ENCODE data around the gene EDDM3A.

The EDDM3A gene

DNA sequence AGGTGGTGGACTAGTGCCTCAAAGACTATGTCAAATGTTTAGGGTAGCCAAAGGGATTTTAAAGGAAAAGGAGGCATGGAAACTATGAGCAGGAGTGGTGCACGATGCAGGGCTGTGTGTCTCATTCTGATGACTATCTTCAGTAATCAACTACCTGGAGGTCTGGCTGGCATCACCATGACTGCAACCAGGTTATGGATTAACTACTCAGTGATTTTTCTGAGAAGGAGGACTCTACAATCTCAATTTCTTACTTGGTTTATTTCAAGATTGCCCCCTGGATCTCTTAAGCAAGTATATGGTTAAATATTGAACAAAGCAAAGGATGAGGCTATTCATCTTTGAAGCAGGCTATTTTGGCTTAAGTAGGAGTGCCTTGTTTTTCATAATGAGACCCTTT lies 19.2 kb upstream of the EDDM3A start:
- no peak overlapping the region for H3K4me3 ChIP-seq (ENCODE audit: severe bottlenecking)
- no peak for ATAC-seq (ENCODE audit: low read depth)
- H3K4me1 ChIP-seq (ENCODE audit: insufficient read depth, poor library complexity, severe bottlenecking): no peaks in the 10 kb centered on the region
- no peaks in the 10 kb centered on the region for H3K36me3 ChIP-seq (ENCODE audit: low read depth)
- H3K27ac ChIP-seq (ENCODE audit: poor library complexity, severe bottlenecking): no peak overlapping the region
- DNase-seq (ENCODE audit: low spot score): no peak
- no peaks in the 10 kb centered on the region for H3K9me3 ChIP-seq (ENCODE audit: severe bottlenecking)
- TF ChIP-seq, protein P1, sequence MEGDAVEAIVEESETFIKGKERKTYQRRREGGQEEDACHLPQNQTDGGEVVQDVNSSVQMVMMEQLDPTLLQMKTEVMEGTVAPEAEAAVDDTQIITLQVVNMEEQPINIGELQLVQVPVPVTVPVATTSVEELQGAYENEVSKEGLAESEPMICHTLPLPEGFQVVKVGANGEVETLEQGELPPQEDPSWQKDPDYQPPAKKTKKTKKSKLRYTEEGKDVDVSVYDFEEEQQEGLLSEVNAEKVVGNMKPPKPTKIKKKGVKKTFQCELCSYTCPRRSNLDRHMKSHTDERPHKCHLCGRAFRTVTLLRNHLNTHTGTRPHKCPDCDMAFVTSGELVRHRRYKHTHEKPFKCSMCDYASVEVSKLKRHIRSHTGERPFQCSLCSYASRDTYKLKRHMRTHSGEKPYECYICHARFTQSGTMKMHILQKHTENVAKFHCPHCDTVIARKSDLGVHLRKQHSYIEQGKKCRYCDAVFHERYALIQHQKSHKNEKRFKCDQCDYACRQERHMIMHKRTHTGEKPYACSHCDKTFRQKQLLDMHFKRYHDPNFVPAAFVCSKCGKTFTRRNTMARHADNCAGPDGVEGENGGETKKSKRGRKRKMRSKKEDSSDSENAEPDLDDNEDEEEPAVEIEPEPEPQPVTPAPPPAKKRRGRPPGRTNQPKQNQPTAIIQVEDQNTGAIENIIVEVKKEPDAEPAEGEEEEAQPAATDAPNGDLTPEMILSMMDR (IDR thresholded peaks at IDR 0.05; ENCODE audit: poor library complexity, severe bottlenecking): no peak
- H3K27me3 ChIP-seq (ENCODE audit: insufficient read depth, poor library complexity, severe bottlenecking): peaks cover 62% of the 10 kb centered on the region

DNA sequence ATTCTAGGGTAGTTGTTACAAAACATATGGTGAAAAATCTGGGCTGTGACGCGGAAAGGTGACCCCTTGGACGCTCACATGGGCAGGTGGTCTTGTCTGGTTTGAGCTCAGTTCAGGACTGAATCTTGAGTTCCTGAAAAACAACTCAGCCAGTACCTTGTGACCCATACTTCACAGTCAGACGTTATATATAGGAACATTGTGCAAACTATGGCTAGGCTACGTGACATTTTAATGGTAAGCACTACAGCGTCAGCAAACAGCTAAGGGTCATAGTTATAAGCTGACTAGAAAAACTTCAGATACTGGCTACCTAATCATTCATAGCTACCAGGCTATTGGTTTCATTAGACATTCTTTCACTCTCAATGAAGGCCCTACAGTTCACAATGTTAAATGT lies 14.8 kb upstream of the EDDM3A start:
- TF ChIP-seq, protein P1 (IDR thresholded peaks at IDR 0.05; ENCODE audit: poor library complexity, severe bottlenecking): no peak
- H3K27ac ChIP-seq (ENCODE audit: poor library complexity, severe bottlenecking): no peak overlapping the region
- H3K36me3 ChIP-seq (ENCODE audit: low read depth): no peaks in the 10 kb centered on the region
- H3K4me3 ChIP-seq (ENCODE audit: severe bottlenecking): no peak overlapping the region
- H3K27me3 ChIP-seq (ENCODE audit: insufficient read depth, poor library complexity, severe bottlenecking): peaks cover 35% of the 10 kb centered on the region
- DNase-seq (ENCODE audit: low spot score): no peak
- no peaks in the 10 kb centered on the region for H3K4me1 ChIP-seq (ENCODE audit: insufficient read depth, poor library complexity, severe bottlenecking)
- ATAC-seq (ENCODE audit: low read depth): no peak
- H3K9me3 ChIP-seq (ENCODE audit: severe bottlenecking): no peaks in the 10 kb centered on the region

DNA sequence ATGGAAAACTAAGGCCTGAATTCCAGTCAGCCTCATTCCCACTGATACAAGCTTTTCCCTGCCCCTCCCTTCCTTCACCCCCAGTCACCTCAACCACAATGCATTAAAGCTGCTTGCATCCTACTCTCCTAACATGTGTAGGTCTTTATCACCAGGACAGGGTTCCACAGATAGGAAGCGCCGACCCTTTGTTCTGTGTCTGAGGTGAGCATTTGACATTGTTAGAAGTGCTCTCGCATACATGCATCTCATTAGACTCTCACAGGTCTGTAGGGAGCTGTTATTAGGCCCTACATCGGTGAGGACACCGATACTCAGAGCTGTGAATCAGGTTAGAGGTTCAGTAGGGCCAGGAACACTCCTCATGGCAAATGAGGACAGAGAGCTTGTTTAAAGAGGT lies 13.2 kb upstream of the EDDM3A start:
- H3K27ac ChIP-seq (ENCODE audit: poor library complexity, severe bottlenecking): no peak overlapping the region

DNA sequence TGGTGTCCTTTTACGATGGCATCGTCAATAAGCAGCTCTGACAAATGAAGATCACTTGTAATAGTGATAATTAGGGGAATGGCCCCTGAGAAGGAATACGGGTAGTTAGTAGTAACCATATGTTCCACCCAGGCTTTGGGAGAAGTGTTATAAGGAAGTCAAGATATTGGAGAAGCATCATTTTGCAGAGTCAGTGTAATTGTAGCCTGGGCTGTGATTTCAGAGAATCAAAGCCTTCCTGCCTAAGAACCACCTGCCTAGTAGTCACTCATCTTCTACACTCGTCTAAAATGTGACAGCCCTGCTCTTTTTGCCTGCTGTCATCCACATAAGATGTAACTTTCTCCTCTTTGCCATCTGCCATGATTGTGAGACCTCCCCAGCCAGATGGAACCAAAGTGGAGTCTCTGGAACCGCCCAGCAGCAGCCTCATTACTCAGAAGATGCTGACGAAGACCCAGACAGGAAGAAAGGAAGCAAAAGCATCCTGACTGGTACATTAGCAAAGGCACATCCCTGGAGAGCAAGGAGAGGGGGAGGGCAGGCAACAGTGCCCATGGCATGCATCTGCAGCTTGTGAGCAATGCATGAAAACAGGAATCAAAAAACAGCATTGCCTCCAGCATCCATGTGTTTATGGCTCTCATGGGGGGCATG lies 12.6 kb upstream of the EDDM3A start:
- H3K27ac ChIP-seq (ENCODE audit: poor library complexity, severe bottlenecking): no peak overlapping the region
- DNase-seq (ENCODE audit: low spot score): no peak
- no peaks in the 10 kb centered on the region for H3K9me3 ChIP-seq (ENCODE audit: severe bottlenecking)
- no peaks in the 10 kb centered on the region for H3K4me1 ChIP-seq (ENCODE audit: insufficient read depth, poor library complexity, severe bottlenecking)
- ATAC-seq (ENCODE audit: low read depth): no peak
- no peaks in the 10 kb centered on the region for H3K36me3 ChIP-seq (ENCODE audit: low read depth)
- peaks cover 18% of the 10 kb centered on the region for H3K27me3 ChIP-seq (ENCODE audit: insufficient read depth, poor library complexity, severe bottlenecking)
- TF ChIP-seq, protein P1 (IDR thresholded peaks at IDR 0.05; ENCODE audit: poor library complexity, severe bottlenecking): no peak
- H3K4me3 ChIP-seq (ENCODE audit: severe bottlenecking): no peak overlapping the region

More for the DNA sequence above, 13.2 kb upstream of the EDDM3A start:
- DNase-seq (ENCODE audit: low spot score): no peak
- Histone ChIP-seq H3K36me3 (ENCODE audit: low read depth) (no peaks in the 10 kb centered on the region), H3K4me1 (ENCODE audit: insufficient read depth, poor library complexity, severe bottlenecking) (no peaks in the 10 kb centered on the region), H3K9me3 (ENCODE audit: severe bottlenecking) (no peaks in the 10 kb centered on the region), H3K4me3 (ENCODE audit: severe bottlenecking) (no peak overlapping the region), H3K27me3 (ENCODE audit: insufficient read depth, poor library complexity, severe bottlenecking) (peaks cover 24% of the 10 kb centered on the region)
- TF ChIP-seq, protein P1 (IDR thresholded peaks at IDR 0.05; ENCODE audit: poor library complexity, severe bottlenecking): no peak
- ATAC-seq (ENCODE audit: low read depth): no peak

DNA sequence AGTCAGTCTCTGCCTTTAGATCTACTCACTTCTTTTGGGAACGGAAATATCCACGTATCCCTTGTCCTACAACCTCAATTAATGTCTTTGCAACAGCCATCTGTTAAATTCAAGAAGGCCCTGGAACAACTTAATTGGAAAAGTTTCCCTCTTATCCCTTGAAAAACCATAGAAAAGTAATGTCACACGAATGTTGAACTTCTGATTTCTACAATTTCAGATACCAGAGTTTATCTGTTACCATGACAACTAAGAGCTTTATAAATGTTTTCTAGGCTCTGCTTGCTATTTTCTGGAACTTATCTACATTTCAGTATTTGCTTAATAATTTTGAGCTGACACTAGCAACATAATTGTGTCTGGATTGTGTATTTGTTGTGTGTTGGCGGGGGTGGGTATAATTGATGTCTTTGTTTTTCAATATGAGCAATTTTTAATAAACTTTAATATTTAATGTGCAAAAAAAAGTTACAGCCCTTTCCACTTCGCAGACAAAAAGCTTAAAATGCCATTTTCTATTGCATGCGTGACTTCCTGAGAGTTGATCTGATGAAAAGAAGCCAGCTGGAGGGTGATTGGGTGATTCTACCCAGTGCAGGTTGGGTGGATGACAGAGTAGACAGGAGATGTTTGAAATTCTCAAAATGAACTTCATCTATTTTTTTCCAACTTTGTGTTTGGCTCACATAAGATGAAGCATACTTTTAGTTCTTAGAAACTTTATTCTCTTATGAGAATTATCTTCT lies 11.8 kb upstream of the EDDM3A start:
- ATAC-seq (ENCODE audit: low read depth) (no peak), DNase-seq (ENCODE audit: low spot score) (no peak)
- no peaks in the 10 kb centered on the region for H3K36me3 ChIP-seq (ENCODE audit: low read depth)
- H3K4me1 ChIP-seq (ENCODE audit: insufficient read depth, poor library complexity, severe bottlenecking): no peaks in the 10 kb centered on the region
- TF ChIP-seq, protein P1 (IDR thresholded peaks at IDR 0.05; ENCODE audit: poor library complexity, severe bottlenecking): no peak
- no peak overlapping the region for H3K4me3 ChIP-seq (ENCODE audit: severe bottlenecking)
- no peaks in the 10 kb centered on the region for H3K9me3 ChIP-seq (ENCODE audit: severe bottlenecking)
- no peak overlapping the region for H3K27ac ChIP-seq (ENCODE audit: poor library complexity, severe bottlenecking)
- H3K27me3 ChIP-seq (ENCODE audit: insufficient read depth, poor library complexity, severe bottlenecking): peaks cover 12% of the 10 kb centered on the region
